ENCODE measurements around the gene NYNRIN.

GRCh38 chr14:24425704-24426103, 26.9 kb downstream of the NYNRIN start:
- TF ChIP-seq POLR2AphosphoS5 (IDR thresholded peaks at IDR 0.05) (no peak), CTCF (IDR thresholded peaks at IDR 0.05; ENCODE audit: poor library complexity, severe bottlenecking) (no peak), EZH2 (IDR thresholded peaks at IDR 0.05; ENCODE audit: borderline replicate concordance, insufficient read depth, low read length, poor library complexity, severe bottlenecking) (no peak), MXI1 (conservative IDR thresholded peaks at IDR 0.05; ENCODE audit: poor library complexity, severe bottlenecking) (no peak), EP300 (conservative IDR thresholded peaks at IDR 0.05; ENCODE audit: poor library complexity, severe bottlenecking) (no peak)

Measured in neural cell (in vitro differentiated cells).